IMR-90 (cell line): ENCODE measurements around the gene SDK1. TPM values are rescaled to one million over a fixed set of nuclear protein-coding genes. Genes with fewer than 3 reads are reported as not detected.
A peak's percentile ranks its signal among the peaks of the same experiment; 100 is the strongest.

Source experiments
- ATAC-seq: fragments of 200-7000 bp; cut with Tn5 transposase; 2 replicates; pipeline ENCODE4 v1.9.1; 2020; ENCODE audit warnings: low read depth, mild to moderate bottlenecking, moderate library complexity
- BruUV-seq: library from RNA; stranded (reverse); fragments of 400-500 nt; replicated peaks from 2 replicates; lab custom pipeline; 2021; lab: Mats Ljungman, UMichigan
- CTCF ChIA-PET: fragments of 300-600 bp; formaldehyde crosslinking; extraction: SDS; loops from one replicate; lab custom pipeline; 2021; ENCODE audit warnings: antibody characterized with exemption; lab: Yijun Ruan, JAX
- POLR2A ChIA-PET: fragments of 300-600 bp; sonication (Branson Sonifier 250); formaldehyde crosslinking; loops from one replicate; lab custom pipeline; 2022; ENCODE audit warnings: antibody characterized with exemption; ENCODE audit not compliant: unreplicated experiment; lab: Charles Lee
- DNase-seq: peaks from one replicate; pipeline ENCODE4 v3.0.0; 2013
- H2AFZ ChIP-seq: replicated peaks from 2 replicates; pipeline ENCODE3; 2013; ENCODE audit warnings: low read length, mild to moderate bottlenecking; ENCODE audit not compliant: poor library complexity
- H2AK5ac ChIP-seq: 2 replicates; pipeline ENCODE4 v1.6.1; 2013; ENCODE audit warnings: low read depth, low read length, inconsistent platforms
- H2AK9ac ChIP-seq: replicated peaks from 2 replicates; pipeline ENCODE3; 2013; ENCODE audit warnings: mild to moderate bottlenecking, low read depth, low read length, moderate library complexity; ENCODE audit not compliant: poor library complexity
- H2BK120ac ChIP-seq: 2 replicates; pipeline ENCODE4 v1.6.1; 2013; ENCODE audit warnings: low read depth, low read length, inconsistent platforms
- H2BK15ac ChIP-seq: 3 replicates; pipeline ENCODE4 v1.6.1; 2013; ENCODE audit warnings: low read depth, low read length, inconsistent platforms
- H2BK20ac ChIP-seq: 2 replicates; pipeline ENCODE4 v1.6.1; 2013; ENCODE audit warnings: low read depth, mild to moderate bottlenecking, inconsistent platforms, low read length, moderate library complexity
- H2BK5ac ChIP-seq: 2 replicates; pipeline ENCODE4 v1.6.1; 2013; ENCODE audit warnings: mild to moderate bottlenecking, low read depth, low read length, inconsistent platforms; ENCODE audit not compliant: poor library complexity, severe bottlenecking
- H3K14ac ChIP-seq: replicated peaks from 2 replicates; pipeline ENCODE4 v1.6.1; 2013; ENCODE audit warnings: low read depth, low read length, inconsistent platforms
- H3K18ac ChIP-seq: 2 replicates; pipeline ENCODE4 v1.6.1; 2013; ENCODE audit warnings: low read depth, low read length, control low read depth
- H3K23ac ChIP-seq: 2 replicates; pipeline ENCODE4 v1.6.1; 2013; ENCODE audit warnings: low read depth, low read length, inconsistent platforms
- H3K27ac ChIP-seq: 2 replicates; pipeline ENCODE4 v1.5.1; 2013; ENCODE audit warnings: mild to moderate bottlenecking, control low read depth, low read length; ENCODE audit not compliant: insufficient read depth
- H3K27me3 ChIP-seq: 2 replicates; pipeline ENCODE4 v1.6.1; 2013; ENCODE audit warnings: low read length; ENCODE audit not compliant: control insufficient read depth, insufficient read depth
- H3K36me3 ChIP-seq: 2 replicates; pipeline ENCODE4 v1.6.1; 2013; ENCODE audit warnings: low read length, mixed read lengths; ENCODE audit not compliant: control insufficient read depth, insufficient read depth
- H3K4ac ChIP-seq: 2 replicates; pipeline ENCODE4 v1.6.1; 2013; ENCODE audit warnings: low read depth, low read length, inconsistent platforms
- H3K4me1 ChIP-seq: 2 replicates; pipeline ENCODE4 v1.6.1; 2013; ENCODE audit warnings: low read length, mixed read lengths; ENCODE audit not compliant: control insufficient read depth, insufficient read depth
- H3K4me2 ChIP-seq: 2 replicates; pipeline ENCODE4 v1.6.1; 2013; ENCODE audit warnings: low read depth, mild to moderate bottlenecking, control low read depth, low read length, moderate library complexity
- H3K4me3 ChIP-seq: 2 replicates; pipeline ENCODE4 v1.5.1; 2013; ENCODE audit warnings: low read depth, mild to moderate bottlenecking, control low read depth, low read length, moderate library complexity; ENCODE audit not compliant: insufficient read depth
- H3K56ac ChIP-seq: 2 replicates; pipeline ENCODE4 v1.6.1; 2013; ENCODE audit warnings: low read length, inconsistent platforms; ENCODE audit not compliant: insufficient read depth; ENCODE audit errors: extremely low read depth
- H3K79me1 ChIP-seq, 2 experiments: 2 replicates each; pipeline ENCODE4 v1.6.1; 2013; ENCODE audit warnings: low read length in 2 of 2, inconsistent platforms in 1 of 2, low read depth in 1 of 2
- H3K9ac ChIP-seq: 2 replicates; pipeline ENCODE4 v1.6.1; 2013; ENCODE audit warnings: low read depth, low read length, control low read depth
- H3K9me1 ChIP-seq: 2 replicates; pipeline ENCODE4 v1.6.1; 2013; ENCODE audit warnings: low read length, inconsistent platforms; ENCODE audit not compliant: insufficient read depth
- H3K9me3 ChIP-seq: 2 replicates; pipeline ENCODE4 v1.6.1; 2013; ENCODE audit warnings: low read length; ENCODE audit not compliant: control insufficient read depth, insufficient read depth
- H4K20me1 ChIP-seq: 2 replicates; pipeline ENCODE4 v1.6.1; 2013; ENCODE audit warnings: low read length, inconsistent platforms; ENCODE audit not compliant: insufficient read depth
- H4K5ac ChIP-seq: 2 replicates; pipeline ENCODE4 v1.6.1; 2013; ENCODE audit warnings: mild to moderate bottlenecking, low read depth, low read length, control low read depth
- H4K8ac ChIP-seq, 2 experiments: 2 replicates each; pipeline ENCODE4 v1.6.1; 2013; ENCODE audit warnings: low read depth in 2 of 2, low read length in 2 of 2, control low read depth in 1 of 2, inconsistent platforms in 1 of 2
- H4K91ac ChIP-seq: 2 replicates; pipeline ENCODE4 v1.6.1; 2013; ENCODE audit warnings: low read depth, low read length, inconsistent platforms; ENCODE audit not compliant: insufficient read depth
- BHLHE40 ChIP-seq: fragments of 150-350 bp; IDR thresholded peaks from 2 replicates; pipeline ENCODE4 v1.6.1; 2016; ENCODE audit warnings: mild to moderate bottlenecking, low read depth, low read length
- MAZ ChIP-seq: IDR thresholded peaks from 2 replicates; pipeline ENCODE4 v1.6.1; 2012; ENCODE audit warnings: low read depth, mild to moderate bottlenecking, low read length, improper control_type of control experiment, moderate library complexity, borderline replicate concordance
- RFX5 ChIP-seq: IDR thresholded peaks from 2 replicates; pipeline ENCODE4 v1.8.0; 2012; ENCODE audit warnings: low read depth, mild to moderate bottlenecking, low read length, moderate library complexity
- WGBS, 2 experiments: methylation state at CpG; one replicate each; pipeline versions ENCODE4 v1.1.5 to v1.1.7; 2013; ENCODE audit warnings: missing lambda C conversion rate in 2 of 2; ENCODE audit not compliant: insufficient read length in 1 of 2; ENCODE audit errors: extremely low coverage in 2 of 2; 5-methylcytosine and 5-hydroxymethylcytosine counted together
- dilution Hi-C: fragments of 300-500 bp; cut with HindIII; formaldehyde crosslinking; loops from one replicate; pipeline ENCODE4 v1.14.3; 2018; ENCODE audit warnings: low sequenced_read_pairs; ENCODE audit not compliant: unreplicated experiment
- in situ Hi-C: fragments of 300-500 bp; cut with MboI; formaldehyde crosslinking; loops from 3 replicates; pipeline ENCODE4 v1.14.3; 2019; ENCODE audit warnings: low sequenced_read_pairs, inconsistent platforms, mixed read lengths
- intact Hi-C: fragments of 100-400 bp; cut with micrococcal nuclease; formaldehyde crosslinking; loops from 2 replicates; pipeline ENCODE4 v1.10.0; 2022
- polyA plus RNA-seq, 3 experiments: library from polyadenylated mRNA; depleted of rRNA; stranded (reverse); fragments of >200 nt; gene quantifications; 2 replicates each; pipeline ENCODE4 v1.2.3, GENCODE V29; 2012; ENCODE audit warnings: low replicate concordance in 1 of 3
- total RNA-seq: library from RNA; depleted of rRNA; stranded (reverse); fragments of >200 nt; gene quantifications from 2 replicates; pipeline ENCODE4 v1.2.3, GENCODE V29; 2012

The SDK1 gene
- total and polyA plus RNA-seq, 2 of the 4 experiments (the other 2 are of a cell fraction): 1.5 to 1.6 TPM

GRCh38 chr7:3733541-3734140 lies 432.6 kb downstream of the SDK1 start:
- no peak overlapping the region; the same call in 1 of the 2 replicates for H3K18ac ChIP-seq
- no peak overlapping the region for H2AK5ac ChIP-seq
- no peak overlapping the region for H3K4ac ChIP-seq
- peaks cover 15% of the 10 kb centered on the region for H3K9me3 ChIP-seq
- H3K36me3 ChIP-seq: no peaks in the 10 kb centered on the region
- intact Hi-C loops: no loop called here
- no peaks in the 10 kb centered on the region for H3K9me1 ChIP-seq
- H4K91ac ChIP-seq: no peak overlapping the region
- no peaks in the 10 kb centered on the region for H3K27me3 ChIP-seq
- TF ChIP-seq MAZ (no peak), RFX5 (no peak), BHLHE40 (no peak)
- H3K56ac ChIP-seq: no peak overlapping the region
- WGBS, 2 experiments: no CpG with 5 or more reads among the region's 11 CpGs
- no peak overlapping the region for H3K23ac ChIP-seq
- H3K79me1 ChIP-seq: no peaks in the 10 kb centered on the region
- no peak overlapping the region for H2BK120ac ChIP-seq
- no peak overlapping the region; the same call in 1 of the 2 replicates for H4K5ac ChIP-seq
- no peak overlapping the region for H2AK9ac ChIP-seq
- in situ Hi-C loops: no loop called here
- no peak overlapping the region for H2BK15ac ChIP-seq
- H3K4me1 ChIP-seq: no peaks in the 10 kb centered on the region; the same call in 1 of the 2 replicates
- H3K27ac ChIP-seq: peak overlapping the region; percentile 35; the same call in 1 of the 2 replicates
- H4K20me1 ChIP-seq: no peaks in the 10 kb centered on the region
- H3K14ac ChIP-seq: no peak overlapping the region
- no peak overlapping the region for H2BK5ac ChIP-seq
- H2BK20ac ChIP-seq: no peak overlapping the region
- no peak overlapping the region for H2AFZ ChIP-seq
- H3K9ac ChIP-seq: peak overlapping the region; percentile 9; the same call in 1 of the 2 replicates
- POLR2A ChIA-PET: no interaction called here
- no peak overlapping the region for H3K4me3 ChIP-seq
- BruUV-seq: no TSS peak
- ATAC-seq (peak; percentile 85), DNase-seq (peak; percentile 54)
- no peak overlapping the region for H4K8ac ChIP-seq
- CTCF ChIA-PET: no interaction called here
- peak overlapping the region; percentile 29; the same call in 1 of the 2 replicates for H3K4me2 ChIP-seq
- dilution Hi-C loops: no loop called here
